SJSA1 (cell line): ENCODE data around the gene KRT83. TPM values are rescaled to one million over a fixed set of nuclear protein-coding genes. Genes with fewer than 3 reads are reported as not detected.

Source experiments
- DNase-seq, 2 experiments: peaks; one replicate each; pipeline ENCODE4 v3.0.0-alpha.2; 2015 to 2020; ENCODE audit warnings: low spot score in 2 of 2, low read depth in 1 of 2
- H3K27ac ChIP-seq: fragments of 250-450 bp; sonication (Bioruptor Pico); 2 replicates; pipeline ENCODE4 v1.5.1; 2020; ENCODE audit warnings: mild to moderate bottlenecking, moderate library complexity
- H3K27me3 ChIP-seq: fragments of 250-450 bp; sonication (Bioruptor Pico); replicated peaks from 2 replicates; pipeline ENCODE4 v1.5.1; 2020; ENCODE audit warnings: mild to moderate bottlenecking, moderate library complexity
- H3K36me3 ChIP-seq: fragments of 250-450 bp; sonication (Bioruptor Pico); 2 replicates; pipeline ENCODE4 v1.5.1; 2020; ENCODE audit warnings: mild to moderate bottlenecking
- H3K4me1 ChIP-seq: fragments of 250-450 bp; sonication (Bioruptor Pico); replicated peaks from 2 replicates; pipeline ENCODE4 v1.6.1; 2021; ENCODE audit warnings: mild to moderate bottlenecking
- H3K4me3 ChIP-seq: fragments of 250-450 bp; sonication (Bioruptor Pico); 2 replicates; pipeline ENCODE4 v1.5.1; 2020; ENCODE audit warnings: mild to moderate bottlenecking
- H3K9me3 ChIP-seq: fragments of 250-450 bp; sonication (Bioruptor Pico); replicated peaks from 2 replicates; pipeline ENCODE4 v1.5.1; 2020; ENCODE audit warnings: mild to moderate bottlenecking
- total RNA-seq: library from RNA; depleted of rRNA; stranded (reverse); fragments of >200 nt; shearing (Covaris generic); gene quantifications from 2 replicates; pipeline ENCODE4 v1.2.3, GENCODE V29; 2014; rRNA removed

Gene KRT83
- total RNA-seq, 1 experiment from 2014 or later = not detected

DNA sequence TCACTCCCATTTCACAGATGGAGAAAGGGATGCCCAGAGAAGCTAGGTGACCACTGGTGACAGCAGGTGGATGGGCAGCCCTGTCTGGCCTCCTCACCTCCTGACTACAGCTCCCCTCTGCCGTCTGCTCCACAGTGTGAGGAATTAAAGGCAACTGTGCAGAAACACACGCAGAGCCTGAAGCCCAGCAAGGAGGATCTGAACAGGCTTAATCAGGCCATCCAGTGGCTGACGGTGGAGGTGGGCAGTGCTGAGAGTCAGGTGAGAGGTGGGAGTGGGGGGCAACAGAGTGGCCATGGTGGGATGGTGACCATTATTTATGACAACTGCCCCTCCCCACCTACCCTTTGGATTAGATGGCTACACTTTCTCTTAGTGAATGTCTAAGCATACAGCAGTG, 45.5 kb downstream of the KRT83 start:
- no peaks in the 10 kb centered on the region for H3K9me3 ChIP-seq
- no peaks in the 10 kb centered on the region for H3K27me3 ChIP-seq
- H3K4me3 ChIP-seq = no peak overlapping the region
- no peaks in the 10 kb centered on the region for H3K36me3 ChIP-seq
- DNase-seq = no peak
- peaks cover 26% of the 10 kb centered on the region for H3K4me1 ChIP-seq
- no peak overlapping the region for H3K27ac ChIP-seq

DNA sequence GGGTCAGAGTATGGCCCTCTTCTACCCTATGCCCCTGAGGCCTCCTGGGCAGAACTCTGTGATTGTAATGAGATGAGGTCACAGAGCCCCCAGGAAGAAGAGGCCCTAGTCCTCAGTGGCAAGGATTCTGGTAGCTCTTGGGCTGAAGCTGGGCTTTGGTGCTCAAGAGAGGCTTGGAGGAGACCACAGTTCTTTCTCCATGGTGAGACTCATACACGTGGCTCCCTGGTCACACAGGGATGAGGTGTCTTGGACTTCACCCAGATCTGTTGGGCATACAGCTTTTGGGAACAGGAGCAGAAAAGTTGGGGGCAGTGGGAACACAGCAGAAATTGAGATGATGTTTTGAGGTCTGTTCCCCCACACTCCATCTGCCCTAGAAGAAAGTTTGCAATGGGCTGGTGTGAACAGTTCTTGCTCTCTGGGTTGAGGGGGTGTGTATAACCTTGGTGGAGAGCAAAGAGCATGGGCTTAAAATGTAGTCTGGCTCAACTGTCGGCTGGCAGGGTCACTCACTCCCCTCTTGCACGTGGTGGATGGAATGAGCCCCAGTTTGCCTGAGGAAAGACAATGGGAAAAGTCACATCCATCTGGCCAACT, 46.6 kb downstream of the KRT83 start, which contains the start of gene KRT86:
KRT86 (plus strand) TSS at position 125 of the 600 bp plus-strand sequence. CDS start 27,272 bp downstream, outside the sequence.
- no peak within 1 kb of the TSS for H3K27ac ChIP-seq
- no peaks in the 10 kb centered on the region for H3K27me3 ChIP-seq
- no peak within 1 kb of the TSS for H3K4me3 ChIP-seq
- H3K36me3 ChIP-seq = no peaks in the 10 kb centered on the region
- peaks cover 16% of the 10 kb centered on the region for H3K4me1 ChIP-seq
- DNase-seq = no peak
- H3K9me3 ChIP-seq = no peaks in the 10 kb centered on the region

DNA sequence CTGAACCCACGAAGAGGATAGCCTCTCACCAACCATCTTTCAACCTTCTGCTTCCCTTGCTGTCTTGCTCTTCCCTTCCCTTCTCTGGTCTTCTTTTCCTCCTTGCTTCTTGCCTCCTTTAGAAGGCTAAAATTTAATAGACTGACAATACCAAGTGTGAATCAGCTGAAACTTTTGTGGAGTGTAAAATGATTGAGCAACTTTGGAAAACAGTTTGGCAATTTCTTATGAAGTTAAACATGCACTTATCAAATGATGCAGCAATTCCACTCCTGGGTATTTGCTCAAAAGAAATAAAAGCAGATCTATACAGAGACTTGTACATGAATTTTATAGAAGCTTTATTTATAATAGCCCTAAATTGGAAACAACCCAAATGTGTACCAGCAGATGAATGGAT, 50.0 kb downstream of the KRT83 start:
- Histone ChIP-seq H3K27ac (no peak overlapping the region), H3K4me1 (peaks cover 3% of the 10 kb centered on the region; the same call in 1 of the 2 replicates), H3K36me3 (no peaks in the 10 kb centered on the region), H3K27me3 (no peaks in the 10 kb centered on the region), H3K9me3 (no peaks in the 10 kb centered on the region), H3K4me3 (no peak overlapping the region)
- no peak for DNase-seq

DNA sequence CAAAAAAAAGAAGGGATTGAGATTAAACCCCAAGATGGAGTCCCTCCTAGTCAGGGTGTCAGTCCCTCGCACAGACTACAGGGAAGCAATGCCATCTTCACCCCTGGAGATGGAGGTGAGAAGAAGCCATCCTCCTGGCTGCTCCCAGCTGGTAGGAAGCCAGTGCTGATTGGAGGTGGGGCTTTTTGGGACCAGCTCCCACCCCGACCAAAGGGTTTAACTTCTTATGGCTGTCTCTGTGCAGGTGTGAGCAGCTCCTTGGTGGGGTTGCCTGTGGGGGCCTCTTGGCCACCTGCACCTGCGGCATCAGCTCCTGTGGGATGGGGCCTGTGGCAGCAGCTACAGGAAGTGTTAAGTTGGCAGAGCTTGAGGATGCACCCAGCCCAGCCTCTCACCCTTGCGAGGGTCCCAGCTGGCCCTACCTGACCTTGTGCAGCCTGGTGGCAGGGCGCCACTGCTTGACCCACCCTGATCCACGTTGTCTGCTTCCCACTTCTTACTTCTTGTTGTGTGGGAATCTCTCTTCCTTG, 50.6 kb downstream of the KRT83 start:
- no peaks in the 10 kb centered on the region for H3K27me3 ChIP-seq
- no peak for DNase-seq
- no peak overlapping the region for H3K27ac ChIP-seq
- H3K4me3 ChIP-seq = no peak overlapping the region
- H3K36me3 ChIP-seq = no peaks in the 10 kb centered on the region
- H3K9me3 ChIP-seq = no peaks in the 10 kb centered on the region
- H3K4me1 ChIP-seq = peaks cover 3% of the 10 kb centered on the region; the same call in 1 of the 2 replicates

DNA sequence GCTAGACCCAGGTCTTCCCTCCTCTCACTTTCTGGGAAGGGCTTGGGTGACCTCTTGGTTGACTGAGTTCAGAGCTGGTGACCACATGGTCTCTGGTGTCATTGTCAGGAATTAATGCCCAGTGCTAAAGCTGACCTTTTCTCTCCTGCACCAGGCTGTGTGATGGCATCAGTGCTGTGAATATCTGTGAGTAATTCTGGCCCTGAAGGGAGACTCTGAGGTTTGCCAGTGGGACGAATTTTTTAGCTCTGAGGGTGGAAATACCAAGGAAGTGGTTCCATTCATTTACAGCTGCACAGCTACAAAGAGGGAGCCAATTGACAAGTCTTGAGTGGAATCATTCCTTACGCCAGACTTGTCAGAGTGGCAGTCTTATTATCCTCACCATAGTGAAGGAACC, 53.0 kb downstream of the KRT83 start:
- Histone ChIP-seq H3K27me3 (no peaks in the 10 kb centered on the region), H3K9me3 (no peaks in the 10 kb centered on the region), H3K4me1 (no peaks in the 10 kb centered on the region), H3K4me3 (no peak overlapping the region), H3K36me3 (no peaks in the 10 kb centered on the region), H3K27ac (no peak overlapping the region)
- no peak for DNase-seq

DNA sequence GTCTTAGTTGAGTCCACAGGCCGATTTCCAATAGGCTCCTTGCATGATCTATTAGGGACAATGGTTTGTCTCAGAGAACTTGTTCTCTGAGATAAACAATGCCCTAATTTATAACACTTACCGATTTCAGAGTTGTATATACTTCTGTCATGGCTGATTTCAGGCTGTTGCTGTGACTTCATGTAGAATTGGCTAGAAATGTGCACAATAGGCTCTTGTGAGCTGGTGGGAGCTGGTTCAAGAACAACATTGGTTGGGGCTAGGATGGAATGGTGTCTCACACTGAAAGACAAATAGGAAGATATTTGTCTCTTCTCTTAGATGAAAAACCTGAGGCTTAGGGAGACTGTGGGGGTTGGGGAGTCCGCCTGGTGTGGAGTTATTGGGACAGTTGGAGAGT, 53.5 kb downstream of the KRT83 start:
- H3K27ac ChIP-seq = no peak overlapping the region

DNA sequence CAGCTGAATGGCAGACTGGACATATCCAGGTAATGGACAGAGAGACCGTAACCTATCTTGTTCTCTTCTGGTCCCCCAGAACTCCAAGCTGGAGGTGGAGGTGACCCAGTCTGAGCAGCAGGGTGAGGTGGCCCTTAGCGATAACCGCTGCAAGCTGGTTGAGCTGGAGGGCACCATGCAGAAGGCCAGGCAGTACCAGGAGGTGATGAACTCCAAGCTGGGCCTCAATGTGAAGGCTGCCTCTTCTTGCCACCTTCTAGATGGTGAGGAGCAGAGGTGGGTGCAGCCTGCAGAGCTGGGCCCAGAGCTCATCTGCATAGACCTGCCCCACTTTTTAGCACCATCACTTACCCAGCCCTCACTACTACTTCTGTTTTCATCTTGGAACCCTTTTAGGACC, 53.9 kb downstream of the KRT83 start:
- DNase-seq = no peak
- Histone ChIP-seq H3K4me1 (0 out of 2 replicates have a peak, but pooled peaks cover 6% of the 10 kb centered on the region), H3K27me3 (no peaks in the 10 kb centered on the region), H3K9me3 (no peaks in the 10 kb centered on the region), H3K4me3 (no peak overlapping the region), H3K27ac (no peak overlapping the region), H3K36me3 (no peaks in the 10 kb centered on the region)

More for the DNA sequence above, 53.5 kb downstream of the KRT83 start:
- no peak for DNase-seq
- Histone ChIP-seq H3K4me1 (0 out of 2 replicates have a peak, but pooled peaks cover 4% of the 10 kb centered on the region), H3K4me3 (no peak overlapping the region), H3K36me3 (no peaks in the 10 kb centered on the region), H3K9me3 (no peaks in the 10 kb centered on the region), H3K27me3 (no peaks in the 10 kb centered on the region)

DNA sequence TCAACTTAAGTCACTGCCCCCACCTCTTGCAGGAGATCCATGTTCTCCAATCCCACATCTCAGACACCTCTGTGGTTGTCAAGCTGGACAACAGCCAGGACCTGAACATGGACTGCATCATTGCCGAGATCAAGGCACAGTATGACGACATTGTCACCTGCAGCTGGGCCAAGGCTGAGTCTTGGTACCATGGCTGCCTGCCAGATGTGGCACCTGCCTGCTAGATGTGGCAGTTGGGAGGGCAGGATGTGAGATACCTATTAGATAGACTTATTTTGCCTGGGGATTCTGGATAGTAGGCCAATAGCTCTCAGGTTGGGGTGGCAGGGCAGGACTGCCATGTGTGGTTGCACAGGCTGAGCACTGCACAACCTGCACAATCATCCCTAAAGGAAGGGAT, 54.7 kb downstream of the KRT83 start:
- Histone ChIP-seq H3K9me3 (no peaks in the 10 kb centered on the region), H3K4me1 (peaks cover 7% of the 10 kb centered on the region), H3K27ac (no peak overlapping the region), H3K4me3 (no peak overlapping the region), H3K27me3 (no peaks in the 10 kb centered on the region), H3K36me3 (no peaks in the 10 kb centered on the region)
- no peak for DNase-seq

DNA sequence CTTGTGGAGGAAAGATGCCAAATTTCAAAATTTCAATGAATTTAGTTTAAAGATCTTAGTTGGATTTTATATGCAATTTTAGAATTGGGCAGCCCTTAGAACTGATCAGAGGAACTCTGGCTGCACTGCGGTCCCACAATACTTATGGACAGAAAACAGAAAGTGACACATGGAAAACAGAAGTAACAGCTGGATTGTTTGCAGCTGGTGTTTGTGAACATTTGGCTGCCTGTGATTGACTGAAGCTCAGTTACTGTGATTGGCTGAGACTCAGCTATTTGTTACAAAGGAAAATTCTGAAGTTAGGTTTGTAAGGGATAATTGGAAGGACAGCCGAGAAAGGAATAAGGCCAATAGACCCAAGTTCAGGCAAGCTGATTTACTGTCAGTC, 56.8 kb downstream of the KRT83 start:
- H3K4me3 ChIP-seq = no peak overlapping the region
- H3K27ac ChIP-seq = no peak overlapping the region

More for the DNA sequence above, 56.8 kb downstream of the KRT83 start:
- Histone ChIP-seq H3K27me3 (no peaks in the 10 kb centered on the region), H3K4me1 (peaks cover 28% of the 10 kb centered on the region), H3K36me3 (no peaks in the 10 kb centered on the region), H3K9me3 (no peaks in the 10 kb centered on the region)
- DNase-seq = no peak

Other genes with a start within 250 kb of the KRT83 start
- not detected in 2 replicates for gene SMIM41, start 241.7 kb downstream of the KRT83 start, total RNA-seq
- 1.5 and 4.0 TPM in 2 replicates for gene KRT80, start 129.4 kb downstream of the KRT83 start, total RNA-seq
- 2.1 and 16.1 TPM in 2 replicates for gene KRT7, start 88.2 kb downstream of the KRT83 start, total RNA-seq
- 0.37 TPM in 1 of 2 replicates, not detected in the other for gene KRT86, start 46.8 kb downstream of the KRT83 start, total RNA-seq
- gene KRT81, start 29.9 kb downstream of the KRT83 start, total RNA-seq = 0.13 TPM in 1 of 2 replicates, not detected in the other
- not detected in 2 replicates for gene KRT85, start 46.1 kb upstream of the KRT83 start, total RNA-seq
- not detected in 2 replicates for gene KRT84, start 64.3 kb upstream of the KRT83 start, total RNA-seq
- gene KRT82, start 84.9 kb upstream of the KRT83 start, total RNA-seq = not detected in 2 replicates
- not detected in 2 replicates for gene KRT75, start 113.0 kb upstream of the KRT83 start, total RNA-seq
- gene KRT6B, start 130.7 kb upstream of the KRT83 start, total RNA-seq = not detected in 2 replicates
- not detected in 2 replicates for gene KRT6C, start 152.4 kb upstream of the KRT83 start, total RNA-seq
- not detected in 2 replicates for gene KRT6A, start 171.9 kb upstream of the KRT83 start, total RNA-seq
- gene KRT5, start 199.0 kb upstream of the KRT83 start, total RNA-seq = not detected in 2 replicates
- not detected in 2 replicates for gene KRT71, start 231.7 kb upstream of the KRT83 start, total RNA-seq